SIG-M5 (cell line): ENCODE data around the gene OVOL2.

Source experiments
- DNase-seq: peaks from one replicate; lab custom pipeline; 2025; lab: John Stamatoyannopoulos, UW

OVOL2 gene

DNA sequence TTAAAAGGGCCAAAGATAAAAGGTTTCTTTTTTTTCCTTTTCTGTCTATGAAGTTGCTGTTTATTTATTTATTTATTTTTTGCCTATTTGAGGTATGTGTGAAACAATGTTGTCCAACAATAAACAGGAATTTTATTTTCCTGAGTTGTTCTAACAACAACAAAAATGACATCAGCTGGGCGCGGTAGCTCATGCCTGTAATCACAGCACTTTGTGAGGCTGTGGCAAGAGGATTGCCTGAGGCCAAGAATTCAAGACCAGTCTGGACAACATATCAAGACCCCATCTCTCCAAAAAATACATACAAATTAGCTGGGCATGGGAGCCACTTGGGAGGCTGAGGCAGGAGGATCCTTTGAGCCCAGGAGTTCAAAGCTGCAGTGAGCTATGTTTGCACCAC lies 44.8 kb downstream of the OVOL2 start:
- no peak for DNase-seq

DNA sequence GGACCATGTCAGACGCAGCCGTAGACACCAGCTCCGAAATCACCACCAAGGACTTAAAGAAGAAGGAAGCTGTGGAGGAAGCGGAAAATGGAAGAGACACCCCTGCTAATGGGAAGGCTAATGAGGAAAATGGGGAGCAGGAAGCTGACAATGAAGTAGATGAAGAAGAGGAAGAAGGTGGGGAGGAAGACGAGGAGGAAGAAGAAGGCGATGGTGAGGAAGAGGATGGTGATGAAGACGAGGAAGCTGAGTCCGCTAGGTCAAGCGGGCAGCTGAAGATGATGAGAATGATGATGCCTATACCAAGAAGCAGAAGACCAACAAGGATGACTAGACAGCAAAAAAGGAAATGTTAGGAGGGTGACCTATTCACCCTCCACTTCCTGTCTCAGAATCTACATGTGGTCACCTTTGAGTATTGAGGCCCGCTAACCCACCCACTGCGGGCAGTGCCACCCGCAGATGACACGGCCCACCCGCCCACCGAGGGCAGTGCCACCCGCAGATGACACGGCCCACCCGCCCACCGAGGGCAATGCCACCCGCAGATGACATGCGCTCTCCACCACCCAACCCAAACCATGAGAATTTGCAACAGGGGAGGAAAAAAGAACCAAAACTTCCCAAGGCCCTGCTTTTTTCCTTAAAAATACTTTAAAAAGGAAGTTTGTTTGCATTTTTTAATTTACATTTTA lies 45.6 kb downstream of the OVOL2 start:
- no peak for DNase-seq

DNA sequence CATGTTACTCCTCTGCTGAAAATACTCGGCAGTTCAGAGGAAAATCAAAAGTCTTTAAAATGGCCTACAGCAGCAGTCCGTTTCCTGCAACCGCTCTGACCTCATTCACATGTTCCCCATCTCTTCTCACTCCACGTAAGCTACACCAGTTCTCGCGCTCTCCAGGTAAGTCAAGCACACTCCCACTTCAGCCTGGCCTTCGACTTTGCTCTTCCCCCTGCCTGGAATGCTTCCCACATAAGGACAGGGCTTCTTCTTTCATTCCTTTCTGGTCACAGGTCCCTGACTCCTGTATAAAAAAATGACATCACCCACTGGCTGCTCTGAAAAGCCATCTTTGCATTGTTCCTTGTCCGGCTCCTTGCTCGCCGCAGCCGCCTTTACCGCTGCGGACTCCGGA lies 46.2 kb downstream of the OVOL2 start:
- no peak for DNase-seq

DNA sequence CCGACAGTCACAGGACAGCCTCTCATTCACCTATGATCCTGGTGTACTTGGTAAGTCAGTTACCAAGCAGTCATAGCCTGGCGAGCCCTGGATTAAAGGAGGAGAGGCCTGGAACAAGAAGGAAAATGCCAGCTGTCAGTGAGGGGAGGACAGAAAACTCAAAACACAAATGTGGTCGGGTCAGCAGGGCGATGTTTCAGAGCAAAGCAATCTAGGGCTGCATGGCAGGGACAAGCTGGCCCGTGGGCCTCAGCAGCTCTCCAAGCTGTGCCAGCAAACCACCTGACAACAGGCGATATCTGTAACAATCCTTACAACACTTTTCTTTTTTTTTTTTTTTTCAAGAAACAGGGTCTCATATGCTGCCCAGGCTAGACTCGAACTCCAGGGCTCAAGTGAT lies 48.6 kb downstream of the OVOL2 start:
- no peak for DNase-seq

GRCh38 chr20:18007534-18008292 lies 50.0 kb downstream of the OVOL2 start:
- DNase-seq = no peak

DNA sequence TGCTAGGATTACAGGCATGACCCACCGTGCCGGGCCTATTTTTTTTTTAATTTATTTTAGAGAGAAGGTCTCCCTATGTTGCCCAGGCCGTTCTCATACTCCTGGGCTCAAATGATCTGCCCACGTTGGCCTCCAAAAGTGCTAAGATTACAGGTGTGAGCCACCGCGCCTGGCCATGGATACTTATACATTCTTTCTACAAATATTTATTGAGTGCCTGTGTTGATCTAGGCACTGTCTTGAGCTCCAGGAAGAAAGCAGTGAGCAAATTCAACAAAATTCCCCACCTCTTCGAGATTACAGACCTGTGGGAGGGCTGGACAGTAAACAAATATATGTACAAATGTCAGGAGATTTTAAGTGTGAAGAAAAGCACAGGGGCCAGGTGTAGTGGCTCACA lies 51.0 kb downstream of the OVOL2 start:
- no peak for DNase-seq

DNA sequence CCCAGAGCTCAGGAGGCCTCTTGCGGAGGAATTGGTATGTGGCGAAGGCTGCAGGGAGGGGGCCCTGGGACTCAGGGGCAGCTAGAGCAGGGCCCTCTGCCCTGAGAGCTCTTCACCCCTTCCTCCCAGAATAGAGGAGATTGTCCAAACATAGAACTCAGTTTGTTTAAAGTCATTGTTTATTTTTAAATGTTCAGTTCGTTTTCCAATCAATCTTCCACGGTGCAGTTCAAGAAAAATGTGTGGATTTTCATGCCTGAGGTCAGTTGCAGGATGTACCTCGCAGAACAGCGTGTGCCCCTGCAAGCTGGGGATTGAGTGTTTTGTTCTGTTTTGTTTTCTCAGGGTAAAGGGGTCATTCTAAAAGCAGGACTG lies 51.7 kb downstream of the OVOL2 start:
- DNase-seq = no peak

DNA sequence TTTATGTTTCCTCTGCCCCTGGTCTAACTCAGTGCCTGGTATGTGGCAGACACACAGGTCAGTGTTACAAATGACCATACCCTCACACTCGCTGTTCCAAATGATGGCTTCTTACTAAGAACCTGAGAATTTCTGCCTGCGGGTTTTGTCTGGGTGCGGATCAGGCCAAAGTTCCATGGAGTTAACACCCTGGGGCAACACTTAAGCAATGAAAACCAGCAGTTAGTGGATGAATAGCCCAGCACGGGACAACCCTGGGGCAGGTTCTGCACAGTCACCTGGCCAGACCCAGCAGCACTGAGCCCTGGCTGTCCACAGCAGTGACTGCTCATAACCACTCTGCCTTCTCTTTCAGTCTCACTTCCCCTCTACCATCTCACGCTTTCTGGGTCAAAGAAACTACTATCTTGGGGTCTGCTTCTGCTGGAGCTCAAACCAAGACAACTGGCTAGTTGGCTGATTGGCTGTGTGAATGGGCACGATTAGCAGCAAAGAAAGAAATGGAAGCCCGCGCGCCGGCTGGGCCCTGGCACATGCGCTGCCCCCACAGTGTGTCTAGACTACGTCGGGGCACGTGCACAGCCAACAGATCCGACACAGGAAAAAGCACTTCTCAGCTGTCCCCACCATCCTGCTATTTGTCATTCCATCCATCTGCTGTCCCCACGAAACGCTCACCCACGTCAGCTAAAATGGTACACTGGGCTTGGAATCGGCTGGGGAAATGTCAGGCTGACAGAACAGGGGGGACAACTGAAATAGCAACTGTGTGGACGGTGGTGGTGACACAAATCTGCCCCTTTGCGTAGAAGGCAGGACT lies 52.3 kb downstream of the OVOL2 start:
- DNase-seq = no peak

DNA sequence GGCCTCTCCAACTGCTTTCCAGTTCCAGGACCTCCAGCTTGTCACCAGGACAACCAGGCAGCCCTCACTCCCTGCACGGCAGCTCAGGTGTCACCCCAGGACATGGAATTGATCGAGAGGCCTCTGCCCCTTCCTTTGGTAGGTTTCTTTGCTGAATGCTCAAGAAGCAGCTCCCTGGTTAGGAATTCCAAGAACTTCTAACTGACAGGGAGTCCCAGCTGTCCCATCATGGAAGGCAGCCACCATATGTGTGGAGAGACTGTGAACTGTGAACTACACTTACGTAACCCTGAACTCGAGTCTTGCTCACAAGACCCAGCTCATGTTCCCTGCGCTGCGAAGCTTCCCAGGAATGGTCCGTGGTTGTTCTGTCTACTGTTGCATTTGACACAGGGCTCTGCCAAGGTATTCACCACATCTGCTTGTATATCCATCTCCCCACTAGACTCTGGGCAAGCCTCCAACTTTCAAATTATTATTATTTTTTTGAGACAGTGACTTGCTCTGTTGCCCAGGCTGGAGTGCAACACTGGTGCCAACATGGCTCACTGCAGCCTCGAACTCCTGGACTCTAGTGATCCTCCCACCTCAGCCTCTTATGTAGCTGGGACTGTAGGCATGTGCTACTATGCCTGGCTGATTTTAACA lies 53.2 kb downstream of the OVOL2 start:
- DNase-seq = no peak

DNA sequence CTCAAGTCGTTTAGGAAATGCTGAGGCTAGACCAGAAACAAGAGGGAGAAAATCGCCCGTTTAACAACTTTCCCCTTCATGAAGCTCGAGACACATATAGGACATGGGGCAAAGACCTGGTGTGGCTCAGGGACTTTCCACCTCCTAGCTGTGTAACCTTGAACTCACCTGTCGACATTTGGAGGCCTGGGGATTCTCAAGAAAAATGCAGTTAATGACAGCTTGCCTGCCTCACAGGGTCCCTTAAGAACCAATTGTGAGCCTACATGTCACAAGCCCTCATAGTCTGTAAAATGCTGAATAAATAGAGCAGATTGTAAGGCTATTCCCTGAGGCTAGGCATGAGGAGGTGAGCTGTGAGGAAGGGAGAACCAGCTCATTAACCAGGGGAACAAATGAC lies 53.8 kb downstream of the OVOL2 start:
- DNase-seq = no peak

GRCh38 chr20:18001131-18001921 lies 56.4 kb downstream of the OVOL2 start:
- no peak for DNase-seq

DNA sequence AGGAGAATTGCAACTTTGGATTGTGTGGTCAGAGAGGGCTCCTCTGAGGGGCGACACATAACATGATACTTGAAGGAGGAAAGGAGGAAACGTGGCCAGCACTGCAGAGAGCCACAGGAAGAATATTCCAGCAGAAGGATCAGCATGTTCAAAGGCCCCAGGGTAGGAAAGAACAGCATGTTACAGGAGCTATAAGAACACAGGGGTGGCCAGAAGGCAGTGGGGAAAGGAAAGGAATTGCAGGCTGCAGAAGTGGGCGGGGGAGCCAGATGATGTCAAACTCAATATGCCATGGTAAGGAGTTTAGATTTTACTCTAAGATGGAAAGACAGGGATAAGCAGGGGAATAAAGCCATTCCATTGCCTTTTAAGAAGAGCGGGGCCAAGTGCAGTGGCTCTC lies 58.1 kb downstream of the OVOL2 start:
- no peak for DNase-seq

DNA sequence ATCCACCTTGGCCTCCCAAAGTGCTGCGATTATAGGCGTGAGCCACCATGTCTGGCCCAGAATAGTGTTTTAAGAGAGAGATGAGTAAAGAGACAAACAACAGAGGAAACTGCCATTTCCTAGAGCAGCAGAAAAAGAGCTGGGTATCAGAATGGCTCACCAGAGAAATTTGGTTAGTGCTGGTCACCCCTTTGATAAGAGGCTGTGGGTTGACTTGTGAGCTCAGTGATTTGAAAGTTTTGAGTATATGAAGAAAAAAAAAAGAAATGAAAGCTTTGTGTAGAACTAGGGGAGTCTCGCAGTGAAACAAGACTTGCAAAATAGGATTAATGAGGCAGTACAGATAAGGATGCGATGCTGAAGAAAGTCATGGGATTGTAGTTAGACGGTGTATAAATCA lies 59.3 kb downstream of the OVOL2 start:
- no peak for DNase-seq

GRCh38 chr20:17995967-17996819 lies 61.5 kb downstream of the OVOL2 start:
- DNase-seq = no peak

- no peak for DNase-seq
Observed at GRCh38 chr20:17993546-17993945, 64.2 kb downstream of the OVOL2 start.

DNA sequence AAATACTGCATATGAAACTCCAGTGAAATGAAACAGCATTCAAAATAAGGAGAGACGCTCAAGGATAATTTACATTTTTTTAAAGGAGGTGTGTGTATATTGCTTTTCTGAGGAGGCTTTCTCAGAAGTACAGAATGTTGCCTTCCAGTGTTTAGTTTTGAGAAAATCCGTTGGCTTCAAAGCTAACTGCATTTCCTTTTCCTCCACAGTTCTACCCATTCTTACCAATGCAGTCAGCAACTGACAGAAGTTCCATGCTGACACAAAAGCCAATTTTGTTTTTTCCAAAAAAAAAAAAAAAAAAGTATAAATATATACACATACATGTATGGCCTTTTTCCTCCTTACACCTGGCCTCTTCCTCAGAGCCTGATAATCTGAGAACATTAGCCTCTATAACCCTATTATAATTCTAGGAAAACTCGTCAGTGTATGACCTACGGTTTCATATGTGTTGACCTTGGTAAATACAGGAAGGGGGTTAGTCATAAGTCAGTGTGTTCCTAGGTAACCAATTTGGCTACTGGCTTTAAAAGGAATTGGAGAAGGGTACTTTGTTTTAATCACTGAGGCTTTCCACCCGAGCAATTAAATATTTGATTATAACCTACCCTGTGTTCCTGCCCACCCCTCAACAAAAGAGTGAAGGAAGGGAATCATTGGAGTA lies 64.7 kb downstream of the OVOL2 start:
- DNase-seq = no peak

GRCh38 chr20:17992224-17992637 lies 65.5 kb downstream of the OVOL2 start:
- DNase-seq = no peak

DNA sequence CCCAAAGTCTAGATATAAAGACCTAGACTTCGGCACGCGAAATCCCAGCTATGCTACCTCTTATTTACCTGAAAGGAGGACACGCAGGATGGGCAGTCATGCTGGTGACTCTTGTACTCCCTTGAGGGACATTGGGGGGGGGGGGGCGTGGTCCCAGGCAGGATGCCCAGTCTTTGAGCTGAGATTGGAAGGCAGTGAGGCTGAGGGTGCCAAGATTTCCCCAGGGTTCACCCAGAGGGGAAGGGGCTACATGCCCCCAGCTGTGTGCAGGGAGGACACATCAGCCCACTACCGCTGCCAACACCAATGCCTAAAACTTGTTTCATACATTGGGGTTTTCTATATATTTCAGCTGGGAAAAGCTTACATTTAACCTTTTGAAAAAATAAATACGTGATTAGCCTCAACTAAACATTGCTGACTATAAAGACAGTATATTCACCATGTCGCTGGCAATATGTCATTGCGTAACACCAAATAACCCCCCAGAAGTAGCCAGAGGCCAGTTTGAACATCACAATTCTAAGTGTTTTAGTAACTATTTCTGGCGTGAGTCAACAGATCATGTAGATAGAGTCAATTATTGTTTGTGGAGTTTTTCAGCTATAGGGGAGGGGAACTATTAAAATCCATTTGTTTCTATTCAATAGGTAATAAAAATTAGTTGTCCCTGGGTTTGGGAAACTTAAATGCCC lies 67.3 kb downstream of the OVOL2 start:
- DNase-seq = no peak

- DNase-seq = no peak
Observed at GRCh38 chr20:17987988-17988387, 69.7 kb downstream of the OVOL2 start.
